H1 (cell line): Measurements from ENCODE around the gene KCNJ2. TPM values are rescaled to one million over a fixed set of nuclear protein-coding genes. Genes with fewer than 3 reads are reported as not detected.

Experiments
- CHD7 ChIP-seq: fragments of 300-600 bp; sonication (generic); IDR thresholded peaks from 2 replicates; pipeline ENCODE4 v1.7.1; 2012; ENCODE audit warnings: low read length, moderate library complexity, mild to moderate bottlenecking, inconsistent platforms; ENCODE audit not compliant: insufficient replicate concordance
- EP300 ChIP-seq, 2 experiments: IDR thresholded peaks; 1 replicate in 1 of 2; 2 replicates in 1 of 2; pipeline ENCODE4 v1.6.1; 2011 to 2012; ENCODE audit warnings: low read depth in 2 of 2, low read length in 2 of 2, mild to moderate bottlenecking in 2 of 2, borderline replicate concordance in 1 of 2, inconsistent platforms in 1 of 2, moderate library complexity in 1 of 2
- YY1 ChIP-seq: IDR thresholded peaks from 2 replicates; pipeline ENCODE4 v1.6.1; 2011; ENCODE audit warnings: low read depth, mild to moderate bottlenecking, low read length
- polyA plus RNA-seq, 7 experiments: library from polyadenylated mRNA; depleted of rRNA in 3 of 7; stranded (reverse) in 5 of 7; unstranded in 2 of 7; fragments of >200 nt in 5 of 7; fragments of 200-250 nt in 2 of 7; gene quantifications; 1 replicate in 5 of 7; 2 replicates in 1 of 7; 4 replicates in 1 of 7; pipeline versions ENCODE4 v1.2.1 to v1.2.3, GENCODE V29; 2011 to 2013; ENCODE audit warnings: missing spikeins in 2 of 7, mixed read lengths in 2 of 7
- total RNA-seq: library from RNA; stranded (reverse); fragmentation: NEBNext Ultra II Directional; extraction: Animal tissue kit (Norgen Biotek cat#: 25700); gene quantifications from 2 replicates; pipeline ENCODE4 v1.2.1, GENCODE V29; 2021

KCNJ2 gene
- total and polyA plus RNA-seq, 2 of the 8 experiments (the other 6 are each of a cell fraction or from before 2014, with no cell fraction given), result 0.23 to 0.76 TPM

GRCh38 chr17:70171159-70171558, 1.8 kb downstream of the KCNJ2 start (continued):
- TF ChIP-seq CHD7 (no peak), YY1 (no peak), EP300 (IDR thresholded peaks at IDR 0.05; ENCODE audit: borderline replicate concordance in 1 of 2, low read depth in 2 of 2, low read length in 2 of 2) (no peak)
